SIG-M5 treated with dmso at 0.1 percent for 504 hours (cell line): ENCODE data around the gene NRP2.

Source experiments
- DNase-seq: peaks from one replicate; lab custom pipeline; 2025; ENCODE audit not compliant: unreplicated experiment; lab: John Stamatoyannopoulos, UW

The NRP2 gene

GRCh38 chr2:205705511-205706349 is 23.4 kb downstream of the NRP2 start:
- DNase-seq: no peak

- peak; percentile 67 for DNase-seq
Measured at GRCh38 chr2:205706769-205707381, 24.6 kb downstream of the NRP2 start.

GRCh38 chr2:205708231-205708631 is 25.9 kb downstream of the NRP2 start:
- DNase-seq: no peak

- no peak for DNase-seq
Measured at GRCh38 chr2:205709319-205709718, 27.0 kb downstream of the NRP2 start.

- no peak for DNase-seq
Measured at GRCh38 chr2:205712508-205712907, 30.2 kb downstream of the NRP2 start.

GRCh38 chr2:205713086-205713485 is 30.8 kb downstream of the NRP2 start:
- no peak for DNase-seq

- peak; percentile 13 for DNase-seq
Measured at GRCh38 chr2:205714058-205714776, 31.9 kb downstream of the NRP2 start.

GRCh38 chr2:205714789-205715720 is 32.8 kb downstream of the NRP2 start:
- DNase-seq: no peak

GRCh38 chr2:205715831-205716525 is 33.7 kb downstream of the NRP2 start:
- no peak for DNase-seq

- DNase-seq: no peak
Measured at GRCh38 chr2:205717175-205717846, 35.0 kb downstream of the NRP2 start.

GRCh38 chr2:205717999-205718398 is 35.7 kb downstream of the NRP2 start:
- no peak for DNase-seq

- DNase-seq: no peak
Measured at GRCh38 chr2:205719847-205720246, 37.5 kb downstream of the NRP2 start.

GRCh38 chr2:205720451-205720902 is 38.2 kb downstream of the NRP2 start:
- DNase-seq: no peak

- no peak for DNase-seq
Measured at GRCh38 chr2:205721057-205721449, 38.8 kb downstream of the NRP2 start.

GRCh38 chr2:205722283-205722918 is 40.1 kb downstream of the NRP2 start:
- no peak for DNase-seq

GRCh38 chr2:205723179-205723578 is 40.9 kb downstream of the NRP2 start:
- DNase-seq: no peak

- DNase-seq: no peak
Measured at GRCh38 chr2:205725059-205725458, 42.8 kb downstream of the NRP2 start.

- no peak for DNase-seq
Measured at GRCh38 chr2:205726506-205726905, 44.2 kb downstream of the NRP2 start.

GRCh38 chr2:205727174-205727573 is 44.9 kb downstream of the NRP2 start:
- no peak for DNase-seq
